Ecto neural progenitor cell (in vitro differentiated cells): ENCODE results near the gene HAGH.

Experiments
- DNase-seq: peaks from one replicate; pipeline ENCODE4 v3.0.0-alpha.2; 2018; ENCODE audit warnings: low spot score

HAGH gene

DNA sequence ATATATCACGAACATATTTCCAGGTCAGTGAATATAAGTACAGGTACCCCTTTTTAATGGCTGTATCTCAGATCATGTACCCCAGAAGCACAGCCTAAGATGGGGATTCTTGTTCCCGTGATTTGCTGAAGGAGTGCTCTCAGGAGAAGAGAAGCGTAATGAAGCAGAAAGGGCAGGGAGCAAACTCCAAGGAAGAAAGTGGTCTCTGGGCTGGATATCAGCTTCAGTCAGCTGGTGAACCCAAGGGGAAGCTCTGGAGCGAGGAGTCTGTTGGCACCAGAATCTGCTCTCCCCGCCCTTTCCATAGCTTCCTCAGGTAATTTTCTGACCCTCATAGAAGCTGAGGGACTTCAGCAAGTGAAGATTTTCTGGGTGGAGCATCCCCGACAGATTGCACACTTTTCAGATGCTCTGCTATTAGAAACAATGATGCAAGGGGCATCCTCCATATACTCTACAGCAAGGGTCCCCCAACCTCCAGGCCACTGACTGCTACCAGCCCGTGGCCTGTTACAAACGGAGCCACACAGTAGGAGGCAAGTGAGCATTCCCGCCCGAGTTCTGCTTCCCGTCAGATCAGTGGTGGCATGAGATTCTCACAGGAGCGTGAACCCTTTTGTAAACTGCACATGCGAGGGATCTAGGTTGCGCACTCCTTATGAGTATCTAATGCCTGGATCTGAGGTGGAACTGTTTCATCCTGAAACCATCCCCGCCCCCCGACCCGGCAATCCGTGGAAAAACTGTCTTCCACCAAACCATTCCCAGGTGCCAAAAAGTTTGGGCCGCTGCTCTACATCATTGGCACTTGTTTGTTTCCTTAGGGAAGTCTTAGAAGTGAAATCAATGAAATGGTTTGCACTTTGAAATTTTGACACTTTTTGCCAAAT is 4.8 kb upstream of the HAGH start:
- DNase-seq, result no peak

DNA sequence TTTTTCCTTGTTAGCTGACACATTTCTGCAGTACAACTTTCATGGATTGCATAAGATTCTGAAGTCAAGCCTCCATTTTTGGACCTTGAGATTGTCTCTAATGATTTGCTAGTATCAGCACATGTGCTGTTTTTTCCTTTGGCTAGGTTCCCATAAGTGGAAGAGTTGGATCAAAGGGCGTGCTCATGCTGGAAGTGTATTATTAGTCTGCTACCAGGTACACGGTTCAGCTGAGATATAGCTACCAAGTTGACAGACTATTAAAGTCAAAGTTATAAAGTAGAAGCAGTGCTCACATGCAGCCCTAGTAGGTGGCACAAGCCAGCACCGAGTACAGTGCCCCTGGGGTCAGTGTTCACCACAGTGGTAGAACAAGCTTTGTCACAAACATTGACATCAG is 3.6 kb upstream of the HAGH start:
- DNase-seq, result no peak

DNA sequence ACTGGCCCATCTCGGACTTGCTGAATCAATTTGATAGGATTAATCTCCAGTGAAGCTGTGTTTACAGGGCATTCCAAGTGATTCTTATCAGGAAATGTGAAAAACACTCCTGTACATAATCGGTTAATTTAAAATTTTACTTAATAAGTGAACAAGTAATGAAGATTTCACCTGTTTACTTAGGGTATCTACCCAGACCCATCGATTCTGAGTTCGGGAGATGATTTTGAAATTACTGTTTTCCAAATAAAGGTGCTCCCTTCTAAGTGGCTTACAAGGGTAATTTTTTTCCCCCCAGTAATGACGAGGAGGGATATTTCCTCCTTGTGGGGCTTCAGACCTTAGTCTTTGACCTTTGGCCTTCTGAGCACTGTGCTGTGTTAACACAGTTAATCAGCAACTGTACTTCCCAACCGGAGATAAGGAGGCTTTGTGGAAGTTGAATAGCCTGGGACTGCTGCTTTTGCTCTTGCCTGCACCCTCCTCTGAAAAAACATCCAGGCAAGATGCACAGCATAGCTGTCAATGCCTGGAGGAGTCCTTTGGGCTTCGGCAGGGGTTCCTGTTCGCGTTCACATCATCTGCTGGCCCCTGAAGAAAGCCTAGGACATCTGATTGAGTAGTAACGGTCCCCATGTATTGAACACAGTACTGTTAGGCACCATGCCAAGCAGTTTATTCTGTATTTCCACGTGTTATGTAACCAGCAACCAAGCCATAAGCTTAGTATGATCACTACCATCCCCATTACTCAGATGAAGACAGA is 2.2 kb upstream of the HAGH start:
- DNase-seq, result no peak

DNA sequence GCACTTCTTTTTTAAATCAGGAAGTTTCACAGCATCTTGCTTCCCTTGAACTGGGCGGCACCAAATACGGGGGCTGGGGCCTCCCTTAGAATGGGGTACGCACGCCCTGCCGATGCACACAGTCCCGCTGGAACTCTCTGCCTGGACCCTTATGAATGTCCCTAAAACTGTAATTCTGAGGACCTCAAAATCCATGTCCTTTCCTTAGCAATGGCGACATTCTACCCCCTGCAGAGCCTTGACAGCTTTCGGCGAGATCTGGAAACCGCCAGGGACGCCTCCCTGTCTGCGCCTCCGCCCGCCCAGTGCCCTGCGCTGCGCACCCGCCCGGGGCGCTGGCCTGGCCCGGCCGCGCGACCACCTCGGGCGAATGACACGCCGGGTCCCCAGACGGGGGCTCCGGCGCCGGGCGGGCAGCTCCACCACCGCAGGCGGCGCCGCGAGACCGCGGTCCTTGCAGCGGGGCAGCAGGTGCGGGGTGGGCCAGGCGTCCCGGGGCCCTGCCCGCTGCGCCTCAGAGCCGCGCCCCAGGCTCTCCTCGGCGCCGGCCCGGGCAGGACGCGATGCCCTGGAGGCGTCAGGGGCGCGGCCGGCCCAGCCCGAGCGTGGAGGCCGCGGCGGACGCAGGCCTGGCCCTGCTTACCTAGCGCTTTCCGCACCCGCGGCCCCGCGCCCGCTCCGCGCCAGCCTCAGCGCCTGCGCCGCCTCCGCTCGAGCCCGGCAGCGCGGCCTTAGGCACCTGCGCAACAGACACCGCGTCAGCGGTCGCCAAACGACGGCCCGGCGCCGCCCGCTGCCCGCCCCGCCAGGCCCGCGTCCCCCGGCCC is 548 bp downstream of the HAGH start:
- peak; percentile 66 for DNase-seq

DNA sequence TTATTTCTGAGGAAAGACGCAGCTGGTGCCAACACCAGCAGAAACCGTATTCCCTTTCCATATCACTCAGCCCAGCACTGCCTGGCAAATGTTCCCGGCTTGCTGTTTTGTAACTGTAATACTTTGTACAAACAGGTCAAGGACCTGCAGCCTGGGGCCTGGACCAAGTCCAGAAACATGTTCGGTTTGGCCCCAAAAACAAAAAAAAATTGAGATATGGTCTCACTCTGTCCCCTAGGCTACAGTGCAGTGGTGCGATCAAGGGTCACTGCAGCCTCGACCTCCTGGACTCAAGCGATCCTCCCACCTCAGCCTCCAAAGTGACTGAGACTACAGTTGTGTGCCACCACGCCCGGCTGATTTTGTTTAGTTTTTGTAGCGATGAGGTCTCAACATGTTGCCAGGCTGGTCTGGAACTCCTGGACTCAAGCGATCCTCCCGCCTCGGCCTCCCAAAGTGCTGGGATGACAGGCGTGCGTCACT is 1.2 kb downstream of the HAGH start:
- DNase-seq, result no peak

DNA sequence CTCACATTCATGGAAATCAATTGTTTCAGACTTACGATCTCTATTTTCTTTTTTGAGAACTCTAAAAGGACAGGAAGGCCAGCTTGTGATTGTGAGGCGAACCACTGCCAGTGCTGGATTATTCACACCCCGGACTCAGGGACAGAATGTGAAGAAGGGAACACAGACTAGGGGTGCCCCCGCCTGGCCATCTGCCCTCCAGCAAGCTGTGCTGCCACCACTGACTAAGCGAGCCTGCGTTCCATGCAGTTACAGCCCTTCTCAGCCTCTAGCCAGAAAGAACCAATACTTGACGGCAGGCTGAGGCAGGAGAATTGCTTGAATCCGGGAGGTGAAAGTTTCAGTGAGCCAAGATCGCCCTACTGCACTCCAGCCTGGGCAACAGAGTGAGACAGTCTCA is 2.8 kb downstream of the HAGH start:
- no peak for DNase-seq

DNA sequence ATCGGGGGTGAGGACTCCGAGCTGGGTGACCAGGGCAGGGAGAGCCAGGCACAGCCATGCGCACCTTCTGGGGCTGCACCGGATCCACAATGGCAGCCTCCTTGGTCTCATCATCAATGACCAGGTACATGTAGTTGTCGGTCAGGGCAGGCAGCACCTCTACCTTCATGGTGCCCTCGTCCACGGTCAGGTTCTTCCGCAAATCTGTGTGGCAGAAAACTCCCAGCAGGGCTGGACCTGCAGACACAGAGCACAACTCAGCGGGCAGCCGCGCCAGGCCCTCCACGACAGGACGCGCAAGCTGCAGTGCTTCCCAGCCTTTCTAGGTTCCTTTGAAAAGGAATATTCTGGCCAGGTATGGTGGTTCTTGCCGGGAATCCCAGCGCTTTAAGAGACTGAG is 3.8 kb downstream of the HAGH start:
- no peak for DNase-seq

DNA sequence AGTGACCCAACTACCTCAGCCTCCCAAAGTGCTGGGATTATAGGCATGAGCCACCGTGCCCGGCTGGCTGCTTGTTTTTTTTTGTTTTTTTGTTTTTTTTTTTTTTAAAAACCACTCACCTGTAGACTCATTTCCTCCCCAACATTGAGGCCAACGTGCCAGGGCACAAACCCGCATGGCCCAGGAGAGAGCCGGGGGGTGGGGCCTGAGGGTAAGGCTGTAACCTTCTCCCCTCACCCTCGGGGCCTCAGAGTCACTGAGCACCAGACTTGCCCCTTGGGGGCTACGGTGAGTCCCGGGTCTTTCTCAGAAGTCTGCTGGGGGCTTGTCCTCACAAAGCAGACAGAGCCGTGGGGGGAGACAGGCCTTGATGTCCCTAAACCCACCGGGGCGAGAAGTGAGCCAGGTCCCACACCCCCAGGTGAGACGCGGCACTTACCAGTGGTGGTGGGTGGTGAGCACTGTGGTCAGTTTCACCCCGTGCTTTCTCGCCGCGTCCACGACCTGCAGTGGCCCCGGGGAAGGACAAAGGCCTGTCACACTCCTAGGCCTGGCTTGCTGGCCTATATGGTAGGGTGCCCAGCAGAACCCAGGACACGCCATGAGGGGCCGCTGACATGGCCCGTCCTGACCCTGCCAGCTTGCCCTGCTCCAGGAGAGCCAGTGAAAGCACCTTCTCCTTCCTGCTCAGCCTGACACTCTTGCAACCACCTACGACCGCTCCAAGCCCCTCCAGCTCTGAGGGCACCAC is 4.6 kb downstream of the HAGH start:
- no peak for DNase-seq

DNA sequence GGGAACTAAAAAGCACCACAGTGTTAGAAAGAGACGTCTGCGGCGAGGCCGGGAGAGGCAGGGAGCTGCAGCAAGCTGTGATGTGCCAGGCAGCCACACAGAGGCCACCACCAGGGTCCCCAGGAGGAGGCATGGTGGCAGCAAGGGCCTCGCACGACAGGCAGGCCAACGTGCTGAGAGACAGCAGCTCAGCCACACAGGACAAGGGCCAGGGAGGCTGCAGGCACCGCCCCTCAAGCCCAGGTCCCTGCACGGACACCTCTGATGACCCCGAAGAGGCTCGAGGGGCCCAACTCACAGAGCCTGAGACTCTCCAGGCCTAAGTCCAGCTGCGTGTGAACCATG is 5.7 kb downstream of the HAGH start:
- no peak for DNase-seq

DNA sequence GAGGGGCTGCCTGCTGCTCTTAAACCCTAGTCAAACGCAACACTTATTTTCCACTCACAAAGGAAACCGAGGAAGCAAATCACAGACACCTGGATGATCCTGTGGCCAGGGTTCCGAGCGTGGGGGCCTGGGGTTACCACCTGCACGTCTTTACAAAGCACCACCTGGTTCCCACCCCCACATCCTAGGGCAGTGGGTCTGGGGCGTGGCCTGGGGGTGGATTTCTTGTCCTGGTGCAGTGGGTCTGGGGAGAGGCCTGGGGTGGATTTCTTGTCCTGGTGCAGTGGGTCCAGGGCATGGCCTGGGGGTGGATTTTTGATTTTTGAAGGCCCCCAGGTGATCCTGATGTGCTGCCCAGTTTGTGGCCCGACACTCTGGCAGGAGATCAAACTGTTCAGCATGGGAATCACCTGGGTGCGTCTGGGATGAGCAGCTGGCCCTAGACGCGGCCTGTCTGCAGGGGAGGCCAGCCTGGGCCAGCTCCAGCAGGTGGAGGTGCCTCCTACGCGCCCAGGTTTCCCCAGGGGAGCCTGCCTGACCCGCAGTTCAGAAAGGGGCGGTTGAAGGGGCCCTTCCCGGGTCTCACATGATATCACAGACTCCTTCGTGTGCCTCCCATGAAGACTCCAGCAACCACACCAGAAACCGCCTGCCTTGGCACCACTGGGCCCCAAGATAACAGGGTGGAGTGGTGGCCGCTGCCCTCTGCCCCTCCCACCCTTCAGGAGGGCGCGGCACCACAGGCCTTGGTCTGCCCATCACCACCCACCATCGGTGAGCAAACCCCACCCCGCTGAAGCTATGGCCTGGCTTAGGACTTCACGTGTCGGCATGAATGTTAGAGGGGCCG is 6.3 kb downstream of the HAGH start:
- no peak for DNase-seq

DNA sequence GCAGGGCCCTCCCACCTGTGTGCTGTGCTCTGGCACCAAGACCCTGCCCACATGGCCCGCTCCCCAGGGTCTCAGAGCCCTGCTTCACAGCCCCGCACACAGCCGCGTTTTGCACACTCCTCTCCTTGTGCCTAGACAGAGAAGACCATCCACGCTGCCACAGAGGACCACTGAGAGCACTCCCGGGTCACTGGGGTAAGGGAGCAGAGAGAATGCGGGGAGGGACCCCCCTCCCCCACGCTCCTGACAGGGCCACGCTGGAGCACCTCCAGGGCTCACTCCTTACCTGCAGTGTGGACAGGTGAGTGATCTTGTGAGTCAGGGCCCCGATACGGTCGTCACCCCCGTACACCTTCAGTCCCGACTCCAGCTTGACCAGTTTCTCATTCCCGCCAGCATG is 7.0 kb downstream of the HAGH start:
- no peak for DNase-seq

DNA sequence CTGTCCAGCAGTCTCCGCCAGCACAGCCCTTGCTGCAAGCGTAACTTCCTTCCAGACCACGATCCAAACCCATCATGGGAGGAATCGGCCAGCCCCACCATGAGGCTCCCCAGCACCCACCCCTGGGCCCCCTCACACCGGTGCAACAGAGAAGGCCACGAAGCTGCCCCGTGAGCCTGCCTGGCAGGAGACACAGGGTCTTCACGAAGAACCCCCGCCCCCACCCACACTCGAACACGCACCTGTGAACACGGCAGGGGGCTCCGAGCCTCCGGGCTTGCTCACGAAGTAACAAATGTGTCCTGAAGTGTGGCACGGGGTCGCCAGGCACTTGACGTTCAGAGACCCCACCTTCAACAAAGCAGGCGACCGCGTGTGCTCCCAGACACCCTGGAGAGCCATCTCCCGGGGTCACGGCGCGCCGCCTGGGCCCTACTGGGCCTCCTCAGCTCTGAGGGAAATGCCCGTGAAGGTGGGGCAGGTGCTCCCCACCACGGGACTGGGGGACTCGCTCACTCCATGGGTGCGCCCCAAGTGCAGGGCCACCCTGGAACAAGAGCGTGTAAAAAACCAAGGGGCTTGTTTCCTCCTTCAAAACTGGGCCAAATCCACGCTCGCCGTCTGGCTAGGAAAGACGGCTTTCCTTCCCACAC is 7.6 kb downstream of the HAGH start:
- DNase-seq, result no peak

DNA sequence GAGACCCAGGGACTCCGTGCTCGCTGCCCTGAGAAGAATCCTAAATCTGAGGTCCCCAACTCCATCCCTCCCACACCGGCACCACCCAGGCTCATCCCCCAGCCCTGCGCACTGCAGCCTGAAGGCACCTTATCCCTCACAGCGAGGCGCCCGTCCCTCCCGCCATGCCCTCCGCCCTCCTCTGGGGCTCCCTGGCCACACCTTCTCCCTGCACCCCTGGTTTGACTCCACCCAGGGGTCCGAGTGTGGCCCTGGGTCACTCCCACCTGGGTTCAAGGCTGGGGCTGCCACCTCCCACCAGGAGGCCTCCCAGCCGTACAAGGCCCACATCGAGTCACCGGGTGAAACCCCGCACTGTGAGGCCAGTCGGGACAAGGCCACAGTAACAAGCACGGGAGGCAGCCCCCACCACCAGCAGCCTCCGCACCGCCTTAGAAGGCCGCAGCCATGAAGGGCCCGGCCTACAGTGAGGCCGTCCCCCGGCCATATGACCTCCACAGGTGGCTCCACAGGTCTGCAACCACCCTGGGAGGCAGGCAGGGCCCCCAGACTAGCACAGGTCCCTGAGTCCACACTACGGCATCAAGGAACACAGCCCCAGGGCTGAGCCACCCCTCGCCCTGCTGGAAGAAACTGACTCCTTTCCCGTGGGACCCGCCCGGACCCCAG is 8.3 kb downstream of the HAGH start:
- no peak for DNase-seq

DNA sequence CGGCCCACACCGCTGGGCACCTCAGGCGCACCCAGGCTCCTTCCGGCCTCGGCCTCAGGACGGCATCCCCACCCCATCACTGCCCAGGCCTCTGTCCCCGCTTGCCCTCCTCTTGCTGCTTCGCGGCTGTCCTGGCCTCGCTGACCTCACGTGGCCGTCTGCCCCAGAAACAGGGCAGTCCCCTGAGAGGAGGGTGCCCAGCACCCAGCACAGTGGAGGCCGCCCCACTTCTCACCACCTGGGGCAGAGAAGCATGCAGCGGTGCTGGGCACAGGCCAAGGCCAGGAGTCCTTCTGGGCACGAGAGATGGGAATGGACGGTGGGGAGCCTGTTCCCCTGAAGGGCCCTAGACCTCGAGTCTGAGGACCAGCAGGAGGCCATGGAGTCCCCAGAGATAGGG is 8.9 kb downstream of the HAGH start:
- DNase-seq, result no peak

DNA sequence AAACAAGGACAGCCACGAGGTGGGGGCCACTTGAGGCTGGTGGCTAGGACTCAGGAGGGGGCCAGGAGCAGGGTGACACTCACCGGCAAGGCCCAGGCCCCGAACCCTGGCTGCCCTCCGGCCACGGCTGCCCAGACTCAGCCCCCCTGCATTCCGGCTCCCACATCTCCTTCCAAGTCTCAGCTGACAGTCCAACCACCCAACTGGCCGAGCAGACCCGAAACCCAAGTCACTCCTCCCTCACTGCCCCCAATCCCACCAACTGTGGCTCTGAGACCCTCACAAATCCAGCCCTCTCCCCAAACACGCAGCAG is 9.4 kb downstream of the HAGH start:
- no peak for DNase-seq

DNA sequence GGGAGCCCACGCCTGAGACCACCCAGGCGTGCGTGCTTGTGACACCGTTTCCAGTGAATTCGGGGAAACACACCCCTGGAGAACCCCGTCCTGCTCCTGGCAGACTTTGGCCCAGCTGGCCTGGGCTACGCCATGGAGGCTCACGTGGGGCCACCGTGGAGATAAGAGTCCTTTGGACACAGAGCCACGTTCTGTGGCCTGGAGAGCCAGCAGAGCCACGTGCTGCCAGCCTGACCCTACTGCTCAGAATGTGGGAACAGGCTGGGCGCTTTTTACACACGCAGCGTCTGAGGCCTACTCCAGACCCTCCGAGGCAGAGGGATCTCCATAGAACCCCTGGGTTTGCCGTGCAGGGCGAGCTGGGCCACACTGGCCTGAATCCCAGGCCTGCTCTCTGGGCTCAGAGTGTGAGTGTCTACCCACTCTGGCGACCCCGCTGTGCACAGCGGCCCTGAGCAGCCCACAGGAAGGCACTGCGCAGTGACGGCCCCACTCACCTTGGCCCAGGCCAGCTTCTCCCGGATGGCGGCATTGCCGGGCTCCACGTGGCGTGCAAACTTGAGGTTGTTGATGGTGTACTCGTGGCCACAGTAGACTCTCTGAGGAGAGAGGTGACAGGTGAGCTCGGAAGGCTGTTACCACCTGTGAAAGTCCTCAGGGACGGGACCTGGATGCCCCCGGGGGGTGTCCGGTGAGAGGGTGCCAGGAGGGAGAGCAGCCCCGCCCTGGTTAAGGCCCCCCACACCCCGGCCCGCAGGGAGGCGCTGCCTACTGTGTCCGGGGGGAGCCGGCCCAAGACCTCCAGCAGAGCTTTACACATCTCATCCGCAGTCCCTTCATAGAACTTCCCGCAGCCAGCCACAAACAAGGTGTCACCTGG is 10.0 kb downstream of the HAGH start:
- DNase-seq, result no peak

DNA sequence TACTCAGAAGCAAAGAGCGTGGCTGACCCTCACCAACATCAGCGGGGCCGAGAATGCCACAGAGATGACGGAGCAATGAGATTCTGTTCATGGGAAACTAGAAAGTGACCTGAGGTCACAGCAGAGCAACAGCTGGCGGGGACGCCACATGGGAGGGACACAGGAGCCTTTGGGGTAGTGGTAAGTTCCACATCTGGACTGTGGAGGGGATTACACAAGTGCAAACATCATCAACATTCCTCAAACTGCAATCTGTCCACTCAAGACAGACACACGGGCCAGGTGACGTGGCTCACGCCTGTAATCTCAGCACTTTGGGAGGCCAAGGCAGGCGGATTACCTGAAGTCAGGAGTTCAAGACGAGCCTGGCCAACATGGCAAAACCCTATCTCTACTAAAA is 11.2 kb downstream of the HAGH start:
- DNase-seq, result no peak

DNA sequence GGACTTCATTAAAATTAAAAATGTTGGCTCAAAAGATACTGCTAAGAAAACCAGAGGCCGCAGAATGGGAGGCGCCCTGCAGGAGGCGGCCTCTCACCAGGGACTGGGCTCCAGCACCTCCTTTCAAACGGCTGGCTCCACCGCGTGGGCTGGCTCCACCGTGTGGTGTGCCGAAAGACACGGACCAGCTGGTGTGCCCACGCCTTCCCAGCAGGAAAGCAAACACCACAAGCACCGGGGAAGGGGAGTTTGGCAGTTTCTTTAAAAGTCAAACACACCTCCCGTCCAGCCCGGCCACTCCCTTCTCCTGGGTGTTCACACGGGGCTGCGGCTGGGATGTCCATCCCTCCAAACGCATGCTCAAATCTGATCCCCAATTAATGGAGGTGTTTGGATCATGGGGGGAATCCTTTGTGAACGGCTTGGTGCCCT is 13.9 kb downstream of the HAGH start:
- DNase-seq, result peak; percentile 66

DNA sequence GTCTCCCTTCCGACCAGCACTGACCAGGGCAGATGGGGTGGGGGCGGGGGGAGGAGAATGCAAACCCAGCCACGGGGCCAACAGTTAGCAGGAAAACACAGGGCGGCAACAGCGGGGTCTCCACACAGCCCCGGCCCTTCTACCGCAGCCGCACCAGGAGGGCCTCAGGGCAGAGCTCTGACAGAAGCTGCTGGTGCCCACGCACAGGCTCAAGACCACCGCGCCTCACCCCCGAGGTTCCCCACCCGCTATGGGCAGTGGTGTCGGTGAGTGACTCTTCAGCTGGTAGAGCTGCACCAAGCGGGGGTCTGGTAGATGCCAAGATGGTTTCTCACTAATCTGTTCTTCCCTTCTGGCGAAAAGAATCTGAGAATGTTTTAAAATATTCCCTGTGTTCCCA is 16.1 kb downstream of the HAGH start:
- DNase-seq, result no peak
